Lower lobe of right lung (tissue), 2 donors: ENCODE data around the gene BPIFB2. TPM values are rescaled to one million over a fixed set of nuclear protein-coding genes. Genes with fewer than 3 reads are reported as not detected.
"Not testable (repeated sequence)": the region's sequence is repeated elsewhere in the genome, so short reads cannot be mapped to it uniquely, and the experiment has no call there.

ENCODE experiments used
- ATAC-seq, 2 donors: fragments of 200-7000 bp; cut with Tn5 transposase; one replicate each; pipeline ENCODE4 v1.9.1; 2020 to 2022; ENCODE audit warnings: mild to moderate bottlenecking in 2 of 2, moderate library complexity in 2 of 2
- DNase-seq: peaks from one replicate; pipeline ENCODE4 v3.0.0-alpha.2; 2020
- H3K27ac ChIP-seq: fragments of 200-600 bp; one replicate; pipeline ENCODE4 v1.8.0; 2022
- H3K27me3 ChIP-seq: fragments of 200-600 bp; one replicate; pipeline ENCODE4 v1.8.0; 2022; ENCODE audit warnings: low read depth
- H3K36me3 ChIP-seq: fragments of 200-600 bp; one replicate; pipeline ENCODE4 v1.8.0; 2022; ENCODE audit warnings: mild to moderate bottlenecking
- H3K4me1 ChIP-seq: fragments of 200-600 bp; one replicate; pipeline ENCODE4 v1.8.0; 2022
- H3K4me3 ChIP-seq: fragments of 200-600 bp; one replicate; pipeline ENCODE4 v1.8.0; 2022; ENCODE audit warnings: mild to moderate bottlenecking
- H3K9me3 ChIP-seq: fragments of 200-600 bp; one replicate; pipeline ENCODE4 v1.8.0; 2022
- CTCF ChIP-seq: fragments of 200-600 bp; IDR thresholded peaks from one replicate; pipeline ENCODE4 v1.8.0; 2022; ENCODE audit warnings: antibody characterized with exemption, mild to moderate bottlenecking
- intact Hi-C: fragments of 100-400 bp; cut with DNase I; formaldehyde crosslinking; loops from one replicate; pipeline ENCODE4 v1.11.0; 2022
- total RNA-seq: library from RNA; stranded (reverse); fragmentation: NEBNext Ultra II Directional; extraction: Animal tissue kit (Norgen Biotek cat#: 25700); gene quantifications from one replicate; pipeline ENCODE4 v1.2.1, GENCODE V29; 2021
- donor health status: DM: no; HTN: yes; CAD: no; lungs with severe emphysema.

BPIFB2 gene
- total RNA-seq, 1 donor from 2014 or later = 0.21 TPM

GRCh38 chr20:32973077-32973717, 34.3 kb upstream of the BPIFB2 start:
- intact Hi-C loops = no loop called here
- Histone ChIP-seq H3K27me3 (no peaks in the 10 kb centered on the region), H3K4me3 (no peak overlapping the region), H3K27ac (no peak overlapping the region), H3K9me3 (no peaks in the 10 kb centered on the region), H3K36me3 (no peaks in the 10 kb centered on the region), H3K4me1 (peaks cover 8% of the 10 kb centered on the region)
- ATAC-seq = no peak
- TF ChIP-seq CTCF = no peak
- no peak for DNase-seq

GRCh38 chr20:32974204-32975064, 33.1 kb upstream of the BPIFB2 start:
- DNase-seq, H3K4me3 ChIP-seq, H3K27ac ChIP-seq, H3K27me3 ChIP-seq, intact Hi-C loops, H3K9me3 ChIP-seq, ATAC-seq, H3K36me3 ChIP-seq, H3K4me1 ChIP-seq: not testable (repeated sequence)

- H3K4me1 ChIP-seq, H3K36me3 ChIP-seq, H3K27me3 ChIP-seq, intact Hi-C loops, ATAC-seq, H3K9me3 ChIP-seq, H3K4me3 ChIP-seq, H3K27ac ChIP-seq, DNase-seq: not testable (repeated sequence)
These were observed 32.4 kb upstream of the BPIFB2 start for GRCh38 chr20:32975121-32975520.

DNA sequence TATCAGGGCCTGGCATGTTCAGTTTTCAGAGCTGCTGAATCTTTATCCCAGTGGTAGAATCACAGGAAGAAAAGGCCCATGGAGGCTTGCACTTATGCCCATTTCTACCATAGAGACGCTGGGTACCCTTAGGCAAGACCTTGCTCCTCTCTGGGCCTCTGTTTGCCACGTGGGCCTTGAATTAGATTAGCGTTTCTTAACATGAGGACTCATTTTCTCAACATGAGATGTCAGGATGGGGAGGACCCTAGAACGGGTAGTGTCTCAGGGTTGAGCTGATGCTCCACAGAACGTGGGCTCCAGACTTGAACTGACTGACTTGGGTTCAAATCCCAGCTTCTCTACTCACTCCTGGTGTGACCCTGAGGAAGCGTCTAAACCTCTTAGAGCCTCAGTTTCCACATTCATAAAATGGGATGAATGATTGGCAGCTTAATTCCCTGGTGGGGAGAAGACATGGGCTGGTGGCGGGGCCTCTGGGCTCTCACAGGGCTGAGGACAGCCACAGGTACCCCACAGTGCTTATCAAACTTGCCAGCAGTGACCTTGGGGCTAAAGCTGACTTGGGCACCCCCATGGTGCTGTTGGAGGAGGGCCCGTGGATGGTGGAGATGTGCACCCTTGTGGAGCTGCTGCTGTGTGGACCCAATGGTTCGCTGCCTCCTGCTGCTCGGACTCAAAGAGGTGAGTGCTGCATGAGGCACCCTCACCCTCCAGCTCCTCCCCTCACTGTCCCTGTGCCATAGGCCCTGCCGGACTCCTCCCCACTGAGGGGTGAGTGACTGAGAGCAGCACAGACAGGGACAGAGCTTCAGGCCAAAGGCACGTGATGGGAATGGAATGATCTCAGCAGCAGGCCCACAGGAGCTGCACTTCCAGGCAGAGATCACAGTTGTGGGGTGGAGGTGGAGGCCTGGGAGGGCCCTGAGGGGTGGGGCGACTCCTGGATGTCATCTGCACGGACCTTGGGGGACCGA, 31.5 kb upstream of the BPIFB2 start:
- Histone ChIP-seq H3K9me3 (no peaks in the 10 kb centered on the region), H3K27ac (no peak overlapping the region)
- TF ChIP-seq CTCF = no peak

DNA sequence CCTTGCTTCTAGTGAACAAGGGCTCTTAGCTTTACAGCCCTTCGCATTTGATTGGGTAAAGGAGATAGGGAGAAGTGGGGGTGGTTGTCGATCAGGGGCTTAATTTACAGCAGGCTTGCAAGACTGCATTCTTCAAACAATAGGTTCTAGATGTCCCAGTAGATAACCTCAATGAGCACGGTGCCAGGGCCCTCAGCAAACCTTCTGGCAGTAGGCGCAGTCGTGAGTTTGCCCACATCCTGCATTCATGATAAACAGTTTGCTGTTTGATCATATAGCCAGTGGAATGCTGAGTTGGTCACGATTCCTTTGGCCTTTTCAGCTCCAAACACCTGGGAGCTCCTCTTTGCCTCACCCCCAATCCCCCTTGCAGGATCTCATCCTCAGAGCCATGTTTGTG, 30.8 kb upstream of the BPIFB2 start:
- DNase-seq = no peak

More for the DNA sequence above, 31.5 kb upstream of the BPIFB2 start:
- intact Hi-C loops = no loop called here
- Histone ChIP-seq H3K4me1 (peaks cover 2% of the 10 kb centered on the region), H3K27me3 (peaks cover 4% of the 10 kb centered on the region), H3K36me3 (no peaks in the 10 kb centered on the region), H3K4me3 (no peak overlapping the region)
- DNase-seq = no peak
- ATAC-seq = no peak

More for the DNA sequence above, 30.8 kb upstream of the BPIFB2 start:
- H3K36me3 ChIP-seq = no peaks in the 10 kb centered on the region
- no peak overlapping the region for H3K27ac ChIP-seq
- H3K4me3 ChIP-seq = no peak overlapping the region
- no peak for ATAC-seq
- peaks cover 4% of the 10 kb centered on the region for H3K27me3 ChIP-seq
- H3K9me3 ChIP-seq = no peaks in the 10 kb centered on the region
- intact Hi-C loops = no loop called here
- TF ChIP-seq CTCF = no peak
- no peaks in the 10 kb centered on the region for H3K4me1 ChIP-seq
